Pericardium fibroblast (primary cell): ENCODE data around the gene PRICKLE1. TPM values are rescaled to one million over a fixed set of nuclear protein-coding genes. Genes with fewer than 3 reads are reported as not detected.

ENCODE experiments used
- total RNA-seq: library from RNA; depleted of rRNA; stranded (reverse); fragments of >200 nt; gene quantifications from 2 replicates; pipeline ENCODE4 v1.2.3, GENCODE V29; 2015

Gene PRICKLE1
- 10.4 and 13.1 TPM in 2 replicates for total RNA-seq

DNA sequence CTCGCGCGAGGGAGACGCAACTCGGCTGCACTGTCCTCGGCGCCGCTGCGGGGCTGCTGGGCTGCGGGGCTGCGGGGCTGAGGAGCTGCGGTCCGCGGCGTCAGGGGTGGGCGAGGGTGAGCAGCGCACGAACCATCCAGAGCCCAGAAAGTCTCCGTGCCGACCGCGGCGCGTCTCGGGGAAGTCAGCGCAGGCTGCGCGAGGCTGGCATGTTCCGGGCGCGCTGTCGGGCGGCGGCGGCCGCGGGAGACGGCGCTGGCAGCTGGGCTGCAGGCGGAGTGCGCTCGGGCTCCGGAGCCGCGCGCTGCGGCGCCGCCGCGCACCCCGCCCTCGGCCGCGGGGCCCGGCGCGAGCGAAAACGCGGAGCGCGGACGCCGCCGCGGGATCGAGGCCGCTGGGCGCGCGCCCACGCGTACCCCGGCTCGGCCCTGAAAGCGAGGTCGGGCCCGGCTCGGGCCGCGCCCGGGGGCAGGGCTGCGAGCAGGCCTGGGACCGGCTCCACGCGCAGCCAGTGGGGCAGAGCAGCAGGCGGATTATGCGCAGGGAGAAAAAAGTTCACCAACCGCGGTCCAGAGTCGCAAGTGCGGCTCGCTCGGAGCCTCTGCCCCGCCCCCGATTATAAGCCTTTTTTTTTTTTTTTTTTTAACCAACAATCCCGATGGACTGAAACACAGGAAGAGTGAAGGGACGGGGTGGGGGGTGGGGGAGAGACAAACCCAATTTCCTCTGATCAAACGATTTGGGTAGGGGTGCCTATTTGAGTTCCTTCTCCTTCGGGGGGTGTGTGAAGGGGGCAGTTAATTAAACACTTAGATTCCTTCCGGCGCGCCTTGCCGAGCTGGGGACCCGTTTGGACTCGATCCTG is at the start of gene PRICKLE1:
Gene PRICKLE1, minus strand, starts transcription at position 282 of the 865 bp plus-strand sequence. CDS start 117,230 bp downstream, outside the sequence.

